RKO (cell line): Measurements from ENCODE around the gene CDH12.
A peak's percentile ranks its signal among the peaks of the same experiment; 100 is the strongest.
"Not testable (repeated sequence)": the region's sequence is repeated elsewhere in the genome, so short reads cannot be mapped to it uniquely, and the experiment has no call there.

ENCODE experiments used
- DNase-seq: peaks from one replicate; pipeline ENCODE4 v3.0.0-alpha.2; 2016; ENCODE audit warnings: low spot score

Gene CDH12

DNA sequence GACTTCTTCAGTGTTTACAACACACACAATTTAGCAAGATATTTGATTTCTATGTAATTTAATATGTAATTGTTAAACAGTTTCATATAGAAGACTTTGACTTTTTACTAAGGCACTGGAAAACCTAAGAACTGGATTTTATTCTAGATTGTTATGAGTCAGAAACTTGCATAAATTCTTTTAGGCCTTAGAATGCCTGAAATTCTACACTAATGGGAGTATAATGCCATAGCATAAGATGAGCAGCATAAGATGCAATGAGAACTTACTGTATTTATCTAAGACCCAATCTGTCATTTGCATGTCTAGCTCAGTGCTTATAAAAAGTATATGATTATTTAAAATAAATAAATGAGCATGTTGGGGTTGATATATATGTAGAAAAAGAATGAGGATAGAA is 285.2 kb downstream of the CDH12 start:
- DNase-seq, result no peak

DNA sequence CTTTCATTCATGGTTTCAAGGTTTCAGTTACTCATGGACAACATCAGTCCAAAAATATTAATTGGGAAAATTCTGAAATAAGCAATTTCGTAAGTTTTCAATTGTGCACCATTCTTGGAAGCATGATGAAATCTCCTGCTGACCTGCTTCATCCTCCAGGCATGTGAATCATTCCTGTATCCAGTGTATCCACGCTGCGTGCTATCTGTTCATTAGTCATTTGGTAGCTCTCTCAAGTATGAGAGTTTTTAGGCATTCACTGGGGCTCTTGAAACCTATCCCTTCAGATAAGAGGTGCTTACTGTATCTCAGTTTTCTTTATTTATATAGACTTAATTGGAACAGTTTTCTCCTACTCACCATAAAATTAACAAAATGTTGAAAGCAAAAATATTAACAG is 293.0 kb downstream of the CDH12 start:
- peak; percentile 85 for DNase-seq

DNA sequence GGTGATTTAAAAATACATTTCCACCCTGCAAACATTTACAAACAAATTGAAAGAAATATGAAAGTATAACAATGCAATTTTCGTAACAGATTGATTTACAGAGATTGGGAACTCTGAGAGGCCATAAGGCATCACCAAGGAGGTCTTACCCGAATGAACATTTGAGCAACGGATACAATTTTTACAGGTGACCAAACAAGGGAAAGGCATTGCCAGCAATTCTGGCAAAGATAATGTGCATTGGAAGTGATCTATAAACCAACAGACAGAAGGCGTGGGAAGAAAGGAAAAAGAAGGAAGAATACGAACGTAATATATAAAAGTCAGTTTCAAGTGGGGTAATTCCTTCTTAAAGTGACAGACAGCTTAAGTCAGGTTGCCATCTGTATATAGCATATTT is 295.9 kb downstream of the CDH12 start:
- no peak for DNase-seq

DNA sequence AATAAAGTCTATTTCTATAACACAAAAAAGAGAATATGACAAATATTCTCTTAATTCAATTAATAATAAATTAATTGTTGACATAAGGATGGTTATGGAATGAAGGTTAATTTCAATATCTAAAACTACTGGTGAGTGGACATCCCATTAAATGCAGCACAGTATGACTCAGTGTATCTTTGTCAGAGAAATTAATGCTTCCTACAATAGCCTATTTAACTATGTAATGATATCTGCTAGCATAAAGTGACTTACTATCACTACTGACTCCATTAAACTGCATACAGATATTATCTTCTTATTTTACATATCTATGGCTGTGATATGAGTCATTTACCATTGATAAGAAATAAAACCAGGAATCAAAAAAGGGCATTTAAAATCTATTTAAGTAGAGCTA is 298.7 kb downstream of the CDH12 start:
- no peak for DNase-seq

GRCh38 chr5:22549876-22550671 is 303.1 kb downstream of the CDH12 start:
- DNase-seq, result no peak

GRCh38 chr5:22542340-22542739 is 310.8 kb downstream of the CDH12 start:
- no peak for DNase-seq

GRCh38 chr5:22541037-22541436 is 312.1 kb downstream of the CDH12 start:
- DNase-seq, result no peak

GRCh38 chr5:22539762-22540161 is 313.4 kb downstream of the CDH12 start:
- DNase-seq, result no peak

DNA sequence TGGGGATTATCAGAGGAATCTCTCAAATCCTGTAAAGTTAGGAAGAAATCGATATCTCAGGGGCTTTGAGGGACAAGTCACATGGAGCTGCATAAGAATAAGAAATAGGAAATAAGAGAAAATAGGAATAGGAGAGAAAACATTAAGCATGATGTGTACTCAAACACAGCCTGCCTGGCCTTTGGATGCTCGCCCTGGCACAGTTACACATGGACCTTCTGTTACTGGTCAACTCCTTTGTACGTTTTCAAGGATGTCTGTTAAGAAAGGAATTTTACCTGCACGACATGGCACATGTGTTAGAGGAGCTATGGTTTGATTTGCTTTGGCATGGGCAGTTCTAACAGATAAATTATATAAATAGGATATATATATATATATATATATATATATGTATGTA is 321.2 kb downstream of the CDH12 start:
- no peak for DNase-seq

DNA sequence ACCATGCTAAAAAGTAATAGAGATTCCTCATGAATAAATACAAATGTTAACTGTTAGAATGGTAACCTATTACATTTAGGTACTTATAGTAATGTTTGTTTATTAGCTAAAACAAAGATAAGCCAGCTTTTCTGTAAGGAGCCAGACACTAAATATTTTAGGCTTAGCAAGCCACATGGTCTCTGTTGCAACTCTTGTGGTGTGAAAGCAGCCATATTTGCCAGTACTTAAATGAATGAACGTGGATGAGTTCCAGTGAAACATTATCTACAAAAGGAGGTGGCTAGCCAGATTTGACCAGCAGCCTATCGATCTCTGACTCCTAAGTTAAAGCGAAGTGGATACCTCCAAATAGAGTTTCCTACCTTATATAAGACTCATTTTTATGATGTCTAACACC is 331.6 kb downstream of the CDH12 start:
- DNase-seq, result no peak

DNA sequence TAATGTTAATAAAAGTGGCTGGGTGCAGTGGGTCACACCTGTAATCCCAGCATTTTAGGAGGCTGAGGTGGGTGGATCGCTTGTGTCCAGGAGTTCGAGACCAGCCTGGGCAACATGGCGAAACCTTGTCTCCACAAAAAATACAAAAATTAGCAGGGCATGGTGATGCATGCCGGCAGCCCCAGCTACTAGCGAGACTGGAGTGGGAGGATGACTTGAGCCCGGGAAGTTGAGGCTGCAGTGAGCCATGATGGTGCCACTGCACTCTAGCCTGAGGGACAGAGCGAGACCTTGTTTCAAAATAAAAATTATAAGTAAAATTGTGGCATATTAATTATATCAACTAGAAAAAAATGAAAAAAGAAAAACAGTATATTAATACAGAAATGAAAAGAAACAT is 336.6 kb downstream of the CDH12 start:
- not testable (repeated sequence) for DNase-seq

GRCh38 chr5:22514231-22514630 is 338.9 kb downstream of the CDH12 start:
- no peak for DNase-seq

- peak; percentile 15 for DNase-seq
These were observed 347.3 kb downstream of the CDH12 start for GRCh38 chr5:22505891-22506290.

DNA sequence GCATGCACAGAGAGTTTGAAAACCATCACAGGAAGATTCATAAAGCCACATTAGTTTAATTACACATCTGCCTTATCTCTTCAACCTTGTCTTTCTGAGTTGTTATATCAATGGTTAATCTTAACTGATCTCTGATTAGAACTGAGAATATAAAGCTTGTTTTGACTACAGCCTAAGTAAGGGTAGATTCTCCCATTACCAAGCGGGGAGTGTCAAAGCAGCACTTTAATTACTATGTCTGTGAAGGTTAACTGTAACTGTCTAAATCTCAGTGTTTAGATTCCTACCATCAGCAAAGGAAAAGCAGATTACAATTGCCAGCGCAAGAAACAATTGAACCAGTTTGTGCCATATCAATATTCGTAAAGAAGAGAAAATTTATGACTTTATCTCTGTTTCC is 348.7 kb downstream of the CDH12 start:
- DNase-seq, result no peak

DNA sequence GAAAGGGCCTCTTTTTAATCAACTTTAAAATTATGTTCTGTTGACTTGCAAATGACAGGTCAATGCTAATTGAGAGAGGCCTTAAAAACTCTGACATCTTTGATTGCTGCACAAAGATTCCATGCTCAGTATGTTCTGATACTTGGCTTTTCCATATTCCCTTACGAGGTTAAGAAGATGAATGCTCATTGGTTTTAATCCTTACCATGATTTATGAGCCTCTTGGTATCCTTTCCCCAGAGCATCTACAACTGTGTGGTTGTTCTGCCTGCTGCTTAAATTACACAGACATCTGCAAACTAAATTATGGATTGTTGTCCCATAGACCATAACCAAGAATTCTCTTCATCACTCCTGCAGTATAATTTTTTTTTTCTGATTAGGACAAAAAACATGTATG is 352.6 kb downstream of the CDH12 start:
- no peak for DNase-seq

- DNase-seq, result no peak
These were observed 356.5 kb downstream of the CDH12 start for GRCh38 chr5:22496666-22497065.

- DNase-seq, result no peak
These were observed 358.0 kb downstream of the CDH12 start for GRCh38 chr5:22495016-22495720.

DNA sequence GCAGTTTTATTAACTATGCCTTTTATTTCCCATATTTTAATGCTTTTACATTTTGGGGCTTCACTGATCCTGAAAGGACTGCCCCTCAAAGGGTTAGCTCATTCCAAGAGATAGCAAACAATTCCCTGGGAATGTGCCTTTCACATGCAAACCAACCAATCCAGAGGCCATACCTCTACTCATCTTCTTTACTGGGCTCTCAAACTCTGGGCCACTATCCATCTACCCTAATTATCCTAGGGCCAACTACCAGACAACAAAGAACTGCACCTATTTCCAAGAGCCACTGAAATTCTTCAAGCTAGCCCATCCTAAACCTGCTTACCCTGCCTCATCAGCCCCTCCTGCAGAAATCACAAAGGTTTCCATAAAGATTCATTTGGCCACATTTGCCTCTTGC is 364.7 kb downstream of the CDH12 start:
- DNase-seq, result no peak

DNA sequence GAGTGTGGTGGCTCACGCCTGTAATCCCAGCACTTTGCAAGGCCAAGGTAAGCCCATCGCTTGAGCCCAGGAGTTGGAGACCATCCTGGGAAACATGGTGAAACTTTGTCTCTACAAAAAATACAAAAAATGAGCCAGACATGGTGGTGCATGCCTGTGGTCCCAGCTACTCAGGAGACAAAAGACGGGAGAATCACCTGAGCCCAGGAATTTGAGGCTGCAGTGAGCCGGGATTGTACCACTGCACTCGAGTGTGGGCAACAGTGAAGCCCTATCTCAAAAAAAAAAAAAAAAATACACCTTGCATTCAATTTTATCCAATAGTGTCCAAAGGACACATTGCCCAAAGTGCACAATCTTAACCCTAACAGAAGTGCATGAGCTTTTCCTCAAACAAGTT is 372.8 kb downstream of the CDH12 start:
- no peak for DNase-seq

GRCh38 chr5:22473886-22474285 is 379.3 kb downstream of the CDH12 start:
- DNase-seq, result peak; percentile 18

DNA sequence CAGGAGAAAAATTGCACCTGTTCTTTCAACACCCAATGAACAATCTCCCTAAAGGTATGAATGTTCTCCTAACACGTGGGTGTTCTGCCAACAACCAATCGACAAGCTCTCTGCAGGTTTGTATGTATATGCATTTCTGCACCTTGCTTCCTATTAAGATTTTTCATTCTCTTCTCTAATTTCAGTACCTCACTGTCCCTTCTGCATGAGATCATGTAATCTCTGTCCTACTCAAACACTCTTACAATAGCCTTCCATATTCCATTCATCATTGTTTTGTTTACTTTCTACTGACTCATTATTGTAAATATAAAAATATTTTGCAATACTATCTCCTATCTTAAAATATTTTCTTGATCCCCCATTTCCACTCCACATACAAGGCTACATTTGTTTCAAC is 382.0 kb downstream of the CDH12 start:
- DNase-seq, result no peak

DNA sequence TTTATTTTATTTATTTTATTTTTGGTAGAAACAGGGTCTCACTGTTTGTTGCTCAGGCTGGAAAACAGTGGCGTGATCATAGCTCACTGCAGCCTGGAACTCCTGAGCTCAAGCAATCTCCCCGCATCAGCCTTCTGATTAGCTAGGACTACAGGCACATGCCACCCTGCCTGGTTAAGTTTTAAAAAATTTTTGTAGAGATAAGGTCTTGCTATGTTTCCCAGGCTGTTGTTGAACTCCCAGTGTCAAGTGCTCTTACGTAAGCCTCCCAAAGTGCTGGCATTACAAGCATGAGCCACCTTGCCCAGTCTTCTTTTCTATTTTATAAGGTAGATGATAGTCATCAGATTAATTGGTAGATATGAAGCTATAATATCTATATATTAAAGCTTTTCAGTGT is 382.7 kb downstream of the CDH12 start:
- DNase-seq, result no peak

DNA sequence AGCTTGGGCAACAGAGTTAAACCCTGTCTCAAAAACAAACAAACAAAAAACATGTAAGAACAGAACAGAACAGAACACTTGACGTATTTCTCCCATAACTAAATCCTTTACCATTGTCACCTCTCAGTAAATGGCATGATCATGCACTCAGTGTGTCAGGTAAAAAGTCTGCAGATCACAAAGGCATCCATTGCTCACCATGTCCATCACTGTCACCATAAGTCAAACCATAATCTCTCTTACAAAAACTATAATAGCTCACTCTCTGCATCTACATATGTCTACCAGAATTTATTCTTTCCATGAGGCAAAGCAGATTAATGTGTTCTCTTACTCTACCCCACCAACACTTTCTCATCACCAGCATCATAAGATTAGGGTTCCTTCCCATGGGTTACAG is 387.5 kb downstream of the CDH12 start:
- DNase-seq, result no peak

GRCh38 chr5:22465177-22465576 is 388.0 kb downstream of the CDH12 start:
- peak; percentile 10 for DNase-seq
